Sigmoid colon (tissue), 4 donors: ENCODE data around the gene ZFPM1.

ENCODE experiments used
- EP300 ChIP-seq, 4 donors: sonication (generic); formaldehyde crosslinking; IDR thresholded peaks; one replicate each; pipeline ENCODE4 v1.6.1; 2017; ENCODE audit warnings: antibody characterized with exemption in 4 of 4
- POLR2A ChIP-seq, 2 donors: fragments of 450-650 bp; IDR thresholded peaks; one replicate each; pipeline ENCODE4 v1.6.1; 2016; ENCODE audit warnings: antibody characterized with exemption in 2 of 2, mild to moderate bottlenecking in 2 of 2, moderate library complexity in 2 of 2
- POLR2AphosphoS5 ChIP-seq, 4 donors: sonication (generic); formaldehyde crosslinking; IDR thresholded peaks; one replicate each; pipeline ENCODE4 v1.6.1; 2017; ENCODE audit warnings: antibody characterized with exemption in 4 of 4
- TF ChIP-seq, protein P1 (sequence below), 4 experiments: fragments of 450-650 bp in 3 of 4; fragments of 200-600 bp in 1 of 4; IDR thresholded peaks; one replicate each; pipeline ENCODE4 v1.5.1; 2016 to 2019; ENCODE audit warnings: antibody characterized with exemption in 4 of 4, mild to moderate bottlenecking in 3 of 4, moderate library complexity in 2 of 4

DNA sequence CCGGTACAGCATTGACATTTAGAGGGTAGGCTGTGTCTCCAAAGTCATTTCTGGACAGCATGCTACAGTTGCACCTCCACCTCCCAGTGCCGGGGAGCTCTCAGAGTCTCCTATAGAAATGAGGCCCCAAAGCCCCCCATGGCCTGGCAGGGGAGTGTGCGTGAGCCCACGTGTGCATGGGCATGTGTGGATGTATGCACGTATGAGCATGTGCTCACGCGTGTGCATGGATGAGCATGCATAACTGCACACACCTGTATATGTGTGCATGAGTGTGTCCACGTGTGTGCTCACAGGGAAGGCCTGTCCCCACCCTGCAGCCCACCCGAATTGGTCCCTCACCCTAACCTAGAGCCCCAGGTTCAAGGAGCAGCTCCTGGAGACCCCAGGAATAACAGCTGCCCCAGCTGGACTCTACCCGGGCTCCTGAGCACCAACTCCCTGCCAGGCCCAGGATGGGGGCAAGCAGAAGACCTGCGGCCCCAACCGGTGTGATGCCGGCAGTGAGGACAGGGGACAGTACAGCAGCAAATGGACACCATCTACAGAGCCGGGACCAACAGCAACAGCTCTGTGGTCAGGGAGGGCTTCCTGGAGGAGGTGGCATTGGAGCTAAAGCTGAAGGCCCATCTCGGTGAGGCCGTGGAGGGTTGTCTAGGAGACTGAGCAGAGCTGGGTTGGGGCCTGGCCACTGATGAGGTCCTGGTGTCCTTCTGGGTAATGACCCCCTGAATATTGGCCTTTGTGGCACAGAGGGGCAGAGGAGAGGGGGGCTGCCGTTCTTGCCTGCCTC, 35.2 kb upstream of the ZFPM1 start:
- TF ChIP-seq, protein P1, sequence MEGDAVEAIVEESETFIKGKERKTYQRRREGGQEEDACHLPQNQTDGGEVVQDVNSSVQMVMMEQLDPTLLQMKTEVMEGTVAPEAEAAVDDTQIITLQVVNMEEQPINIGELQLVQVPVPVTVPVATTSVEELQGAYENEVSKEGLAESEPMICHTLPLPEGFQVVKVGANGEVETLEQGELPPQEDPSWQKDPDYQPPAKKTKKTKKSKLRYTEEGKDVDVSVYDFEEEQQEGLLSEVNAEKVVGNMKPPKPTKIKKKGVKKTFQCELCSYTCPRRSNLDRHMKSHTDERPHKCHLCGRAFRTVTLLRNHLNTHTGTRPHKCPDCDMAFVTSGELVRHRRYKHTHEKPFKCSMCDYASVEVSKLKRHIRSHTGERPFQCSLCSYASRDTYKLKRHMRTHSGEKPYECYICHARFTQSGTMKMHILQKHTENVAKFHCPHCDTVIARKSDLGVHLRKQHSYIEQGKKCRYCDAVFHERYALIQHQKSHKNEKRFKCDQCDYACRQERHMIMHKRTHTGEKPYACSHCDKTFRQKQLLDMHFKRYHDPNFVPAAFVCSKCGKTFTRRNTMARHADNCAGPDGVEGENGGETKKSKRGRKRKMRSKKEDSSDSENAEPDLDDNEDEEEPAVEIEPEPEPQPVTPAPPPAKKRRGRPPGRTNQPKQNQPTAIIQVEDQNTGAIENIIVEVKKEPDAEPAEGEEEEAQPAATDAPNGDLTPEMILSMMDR (IDR thresholded peaks at IDR 0.05), result no peak
- TF ChIP-seq POLR2AphosphoS5 (IDR thresholded peaks at IDR 0.05) (no peak), POLR2A (IDR thresholded peaks at IDR 0.05) (no peak), EP300 (IDR thresholded peaks at IDR 0.05) (no peak)
